ENCODE measurements around the gene G3BP2. TPM values are rescaled to one million over a fixed set of nuclear protein-coding genes. Genes with fewer than 3 reads are reported as not detected.
"Not testable (repeated sequence)": the region's sequence is repeated elsewhere in the genome, so short reads cannot be mapped to it uniquely, and the experiment has no call there.

G3BP2 gene
- polyA plus RNA-seq, 1 experiment: 57.6 TPM

DNA sequence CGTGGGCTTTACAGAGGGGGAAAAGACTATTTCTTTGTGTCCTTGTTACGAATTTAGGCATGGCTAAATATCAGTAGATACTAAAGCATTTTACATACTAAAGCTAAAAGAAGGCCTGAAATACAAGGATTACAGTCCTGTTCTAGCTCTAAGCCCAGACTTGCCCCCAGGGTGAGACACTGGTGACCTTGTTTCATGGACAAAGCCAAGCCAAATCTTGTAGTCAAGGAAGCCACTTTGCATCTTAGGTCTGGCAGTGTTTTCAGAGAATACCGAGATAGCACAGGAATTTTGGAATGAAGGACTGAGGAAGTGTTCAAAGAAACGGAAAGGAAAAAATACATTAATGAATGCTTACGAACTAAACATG lies 733 bp upstream of the G3BP2 start:
- H3K27me3 ChIP-seq (ENCODE audit: control insufficient read depth, insufficient read depth, low read length): no peaks in the 10 kb centered on the region
- ChIA-PET CTCF (interaction anchor here (2.7 kb wide), 1 partner anchor 50 kb away, joined by 9 read pairs; the partner anchor contains the start of gene USO1), POLR2A (interaction anchor here (0.6 kb wide), 1 partner anchor 78 kb away, joined by 4 read pairs; no protein-coding TSS in a partner anchor)
- TF ChIP-seq, protein P1, sequence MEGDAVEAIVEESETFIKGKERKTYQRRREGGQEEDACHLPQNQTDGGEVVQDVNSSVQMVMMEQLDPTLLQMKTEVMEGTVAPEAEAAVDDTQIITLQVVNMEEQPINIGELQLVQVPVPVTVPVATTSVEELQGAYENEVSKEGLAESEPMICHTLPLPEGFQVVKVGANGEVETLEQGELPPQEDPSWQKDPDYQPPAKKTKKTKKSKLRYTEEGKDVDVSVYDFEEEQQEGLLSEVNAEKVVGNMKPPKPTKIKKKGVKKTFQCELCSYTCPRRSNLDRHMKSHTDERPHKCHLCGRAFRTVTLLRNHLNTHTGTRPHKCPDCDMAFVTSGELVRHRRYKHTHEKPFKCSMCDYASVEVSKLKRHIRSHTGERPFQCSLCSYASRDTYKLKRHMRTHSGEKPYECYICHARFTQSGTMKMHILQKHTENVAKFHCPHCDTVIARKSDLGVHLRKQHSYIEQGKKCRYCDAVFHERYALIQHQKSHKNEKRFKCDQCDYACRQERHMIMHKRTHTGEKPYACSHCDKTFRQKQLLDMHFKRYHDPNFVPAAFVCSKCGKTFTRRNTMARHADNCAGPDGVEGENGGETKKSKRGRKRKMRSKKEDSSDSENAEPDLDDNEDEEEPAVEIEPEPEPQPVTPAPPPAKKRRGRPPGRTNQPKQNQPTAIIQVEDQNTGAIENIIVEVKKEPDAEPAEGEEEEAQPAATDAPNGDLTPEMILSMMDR (IDR thresholded peaks at IDR 0.05; ENCODE audit: insufficient read depth, low read depth, low read length): no peak
- no peak for DNase-seq (ENCODE audit: low read depth)
- H3K36me3 ChIP-seq (ENCODE audit: control insufficient read depth, insufficient read depth, low read length): no peaks in the 10 kb centered on the region
- peak overlapping the region; percentile 89 for H3K4me3 ChIP-seq (ENCODE audit: low read depth, low read length)

DNA sequence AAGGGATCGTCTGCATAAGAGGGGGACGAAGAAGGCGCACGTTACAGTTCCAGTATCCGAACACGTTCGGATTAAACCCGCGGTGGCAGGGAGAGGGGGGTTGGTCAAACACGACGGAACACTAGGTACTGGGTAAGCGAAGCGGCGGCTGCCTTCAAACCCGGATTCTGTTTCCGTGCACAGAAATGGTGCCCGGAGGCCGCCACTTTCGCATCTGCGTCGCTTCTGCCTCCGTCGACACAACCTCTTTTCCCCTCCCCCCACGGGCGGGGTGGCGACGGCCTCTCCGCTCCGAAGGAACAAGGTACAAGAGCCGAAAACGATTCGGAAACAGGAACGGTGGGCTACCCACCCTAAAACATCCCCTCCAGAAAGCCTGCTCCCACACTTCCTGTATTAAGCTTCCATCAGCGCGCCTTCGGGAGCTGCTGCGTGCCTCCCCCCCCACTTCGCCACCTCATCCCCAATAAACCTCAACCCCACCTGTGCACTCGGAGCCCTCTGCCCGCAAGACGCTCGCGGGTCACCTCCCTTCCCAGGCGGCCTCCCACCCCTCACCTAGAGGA lies 667 bp downstream of the G3BP2 start:
- no peak for DNase-seq (ENCODE audit: low read depth)
- CTCF ChIA-PET: interaction anchor here (2.2 kb wide), 1 partner anchor 51 kb away, joined by 12 read pairs; the partner anchor contains the start of gene USO1
- H3K36me3 ChIP-seq (ENCODE audit: control insufficient read depth, insufficient read depth, low read length): no peaks in the 10 kb centered on the region
- POLR2A ChIA-PET: no interaction called here
- TF ChIP-seq, protein P1 (IDR thresholded peaks at IDR 0.05; ENCODE audit: insufficient read depth, low read depth, low read length): no peak
- peak overlapping the region; percentile 89 for H3K4me3 ChIP-seq (ENCODE audit: low read depth, low read length)
- no peaks in the 10 kb centered on the region for H3K27me3 ChIP-seq (ENCODE audit: control insufficient read depth, insufficient read depth, low read length)

DNA sequence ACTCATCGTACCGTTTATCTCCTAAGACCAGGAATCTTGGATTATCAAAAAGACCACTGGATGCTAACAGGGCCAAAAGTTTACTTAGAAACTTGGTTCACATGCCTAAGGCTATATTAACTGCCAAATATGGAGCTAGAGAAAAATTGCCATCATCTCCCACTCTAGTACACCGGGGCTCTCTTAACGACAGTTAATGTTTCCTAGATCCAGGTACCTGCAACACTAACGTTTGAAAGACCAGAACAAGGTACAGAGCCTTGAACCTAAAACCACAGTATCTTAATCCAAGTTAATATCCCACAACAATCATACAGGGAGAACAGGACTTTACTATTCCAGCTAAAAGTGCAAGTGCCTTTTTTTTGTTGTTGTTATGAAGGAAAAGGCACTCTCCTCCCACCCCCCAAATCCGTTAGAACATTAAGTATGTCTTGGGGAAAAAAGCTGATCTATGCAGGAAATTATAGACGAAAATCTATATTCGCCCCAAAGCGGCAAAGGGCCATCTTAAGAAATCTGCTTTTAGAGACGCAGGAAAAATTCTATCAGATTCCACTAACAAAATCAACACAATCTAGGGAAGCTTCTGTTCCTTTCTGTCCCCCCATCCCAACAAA lies 1.3 kb downstream of the G3BP2 start:
- ChIA-PET CTCF (interaction anchor here (0.6 to 2.2 kb wide), 2 partner anchors 38 to 52 kb away, joined by 3 to 12 read pairs; partner anchors contain the start of gene USO1), POLR2A (no interaction called here)
- TF ChIP-seq, protein P1 (IDR thresholded peaks at IDR 0.05; ENCODE audit: insufficient read depth, low read depth, low read length): no peak
- peak overlapping the region; percentile 89 for H3K4me3 ChIP-seq (ENCODE audit: low read depth, low read length)
- H3K36me3 ChIP-seq (ENCODE audit: control insufficient read depth, insufficient read depth, low read length): no peaks in the 10 kb centered on the region
- no peaks in the 10 kb centered on the region for H3K27me3 ChIP-seq (ENCODE audit: control insufficient read depth, insufficient read depth, low read length)
- no peak for DNase-seq (ENCODE audit: low read depth)

DNA sequence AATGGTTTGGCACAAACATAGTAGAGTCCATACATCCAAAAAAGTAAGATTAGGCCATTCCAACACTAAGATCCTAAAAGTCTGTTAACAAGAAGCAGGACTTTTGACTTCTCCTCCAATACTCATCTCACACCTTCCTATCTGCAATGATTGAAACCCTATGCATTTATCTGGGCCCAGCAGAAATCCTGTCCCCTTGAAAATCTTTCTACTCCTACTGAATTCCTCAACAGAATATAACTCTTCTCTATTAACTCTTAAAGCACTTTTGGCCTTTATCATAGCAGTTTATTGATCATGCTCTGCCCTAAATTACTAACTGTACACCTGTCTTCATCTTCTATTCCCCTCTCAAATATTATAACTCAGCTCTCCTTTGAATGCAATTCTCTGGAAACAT lies 4.6 kb downstream of the G3BP2 start:
- H3K4me3 ChIP-seq (ENCODE audit: low read depth, low read length): no peak overlapping the region
- H3K27me3 ChIP-seq (ENCODE audit: control insufficient read depth, insufficient read depth, low read length): no peaks in the 10 kb centered on the region
- POLR2A ChIA-PET: no interaction called here
- CTCF ChIA-PET: interaction anchor here (0.9 to 2.5 kb wide), 4 partner anchors 11 to 55 kb away, joined by 3 to 7 read pairs (median 5); no protein-coding TSS in a partner anchor
- no peak for DNase-seq (ENCODE audit: low read depth)
- H3K36me3 ChIP-seq (ENCODE audit: control insufficient read depth, insufficient read depth, low read length): no peaks in the 10 kb centered on the region; the same call in 1 of the 2 replicates
- TF ChIP-seq, protein P1 (IDR thresholded peaks at IDR 0.05; ENCODE audit: insufficient read depth, low read depth, low read length): no peak

DNA sequence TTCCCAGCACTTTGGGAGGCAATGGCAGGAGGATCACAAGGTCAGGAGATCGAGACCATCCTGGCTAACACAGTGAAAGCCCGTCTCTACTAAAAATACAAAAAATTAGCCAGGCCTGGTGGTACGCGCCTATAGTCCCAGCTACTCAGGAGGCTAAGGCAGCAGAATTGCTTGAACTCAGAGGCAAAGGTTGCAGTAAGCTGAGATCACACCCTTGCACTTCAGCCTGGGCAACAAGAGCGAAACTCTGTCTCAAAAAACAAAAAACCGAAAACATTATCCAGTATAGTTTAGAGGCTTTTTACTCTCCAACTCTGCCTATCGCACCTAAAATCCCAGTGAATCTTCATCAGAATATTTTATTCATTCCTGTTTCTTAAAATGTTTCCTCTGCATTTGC lies 5.6 kb downstream of the G3BP2 start:
- H3K27me3 ChIP-seq (ENCODE audit: control insufficient read depth, insufficient read depth, low read length); POLR2A ChIA-PET; DNase-seq (ENCODE audit: low read depth); H3K4me3 ChIP-seq (ENCODE audit: low read depth, low read length); H3K36me3 ChIP-seq (ENCODE audit: control insufficient read depth, insufficient read depth, low read length); CTCF ChIA-PET: not testable (repeated sequence)

All from BJ (cell line).